Effector memory CD4-positive, alpha-beta T cell (primary cell): ENCODE measurements around the gene BEST1.
"Not testable (repeated sequence)": the region's sequence is repeated elsewhere in the genome, so short reads cannot be mapped to it uniquely, and the experiment has no call there.

Experiments used
- DNase-seq, 3 donors: peaks; one replicate each; pipeline ENCODE4 v3.0.0-alpha.2; 2020
- H3K27ac ChIP-seq: 2 replicates; pipeline ENCODE4 v1.7.0; 2013; ENCODE audit warnings: mild to moderate bottlenecking, low read length, moderate library complexity; ENCODE audit not compliant: insufficient read depth, poor library complexity, severe bottlenecking
- H3K27me3 ChIP-seq: replicated peaks from 2 replicates; pipeline ENCODE4 v1.7.0; 2013; ENCODE audit warnings: mild to moderate bottlenecking, low read length; ENCODE audit not compliant: insufficient read depth, control insufficient read depth, poor library complexity, severe bottlenecking
- H3K36me3 ChIP-seq: 2 replicates; pipeline ENCODE4 v1.7.0; 2013; ENCODE audit warnings: mild to moderate bottlenecking, low read length, moderate library complexity; ENCODE audit not compliant: control insufficient read depth, insufficient read depth
- H3K4me1 ChIP-seq: 2 replicates; pipeline ENCODE4 v1.7.0; 2013; ENCODE audit warnings: low read length, mild to moderate bottlenecking; ENCODE audit not compliant: control insufficient read depth, insufficient read depth, poor library complexity, severe bottlenecking
- H3K4me3 ChIP-seq: 2 replicates; pipeline ENCODE4 v1.7.0; 2013; ENCODE audit warnings: low read length, low read depth, mild to moderate bottlenecking; ENCODE audit not compliant: insufficient read depth, poor library complexity, severe bottlenecking
- H3K9me3 ChIP-seq: 2 replicates; pipeline ENCODE4 v1.7.0; 2013; ENCODE audit warnings: mild to moderate bottlenecking, low read length, moderate library complexity; ENCODE audit not compliant: control insufficient read depth

Gene BEST1

GRCh38 chr11:61946894-61947293, 3.3 kb upstream of the BEST1 start:
- Histone ChIP-seq H3K36me3 (no peaks in the 10 kb centered on the region), H3K4me1 (no peaks in the 10 kb centered on the region), H3K27ac (no peak overlapping the region), H3K4me3 (no peak overlapping the region), H3K9me3 (no peaks in the 10 kb centered on the region), H3K27me3 (no peaks in the 10 kb centered on the region)
- no peak for DNase-seq

DNA sequence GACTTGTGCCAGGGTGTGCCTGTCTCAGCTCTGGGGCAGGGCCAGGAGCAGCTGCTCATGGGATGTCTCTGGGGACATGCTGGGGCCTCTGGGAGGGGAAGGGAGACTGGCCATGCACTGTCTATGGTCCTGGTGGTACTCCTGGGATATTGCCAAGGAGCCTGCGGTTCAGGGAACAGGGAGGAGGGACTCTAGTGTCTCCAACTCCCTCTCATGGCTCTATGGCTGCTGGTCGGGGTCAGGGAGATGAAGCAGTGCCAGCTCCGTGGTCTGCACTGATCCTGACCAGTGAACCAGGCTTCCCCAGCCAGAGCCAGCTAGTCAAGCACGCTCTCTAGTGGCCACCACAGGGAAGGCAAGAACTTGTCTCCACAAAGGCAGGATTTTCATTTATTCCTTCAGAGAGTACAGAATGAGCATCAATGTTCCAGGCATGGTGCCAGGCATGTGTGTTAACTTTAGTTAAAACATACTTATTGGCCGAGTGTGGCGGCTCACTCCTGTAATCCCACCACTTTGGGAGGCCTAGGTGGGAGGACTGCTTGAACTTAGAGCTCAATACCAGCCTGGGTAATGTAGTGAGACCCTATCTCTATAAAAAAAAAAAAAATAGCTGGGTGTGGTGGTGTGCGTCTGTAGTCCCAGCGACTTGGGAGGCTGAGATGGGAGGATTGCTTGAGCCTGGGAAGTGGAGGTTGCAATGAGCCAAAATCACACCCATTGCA, 2.5 kb upstream of the BEST1 start:
- DNase-seq = peak in 1 of 3 donors; percentile 32
- Histone ChIP-seq H3K36me3 (no peaks in the 10 kb centered on the region), H3K4me1 (no peaks in the 10 kb centered on the region), H3K27me3 (no peaks in the 10 kb centered on the region), H3K9me3 (no peaks in the 10 kb centered on the region), H3K27ac (no peak overlapping the region), H3K4me3 (no peak overlapping the region)

- Histone ChIP-seq H3K4me1 (no peaks in the 10 kb centered on the region), H3K27me3 (no peaks in the 10 kb centered on the region), H3K4me3 (no peak overlapping the region), H3K9me3 (no peaks in the 10 kb centered on the region), H3K36me3 (no peaks in the 10 kb centered on the region), H3K27ac (no peak overlapping the region)
- DNase-seq = no peak
These were observed 1.6 kb upstream of the BEST1 start for GRCh38 chr11:61948505-61948904.

- no peaks in the 10 kb centered on the region for H3K27me3 ChIP-seq
These were observed 749 bp upstream of the BEST1 start for GRCh38 chr11:61949169-61950034.

DNA sequence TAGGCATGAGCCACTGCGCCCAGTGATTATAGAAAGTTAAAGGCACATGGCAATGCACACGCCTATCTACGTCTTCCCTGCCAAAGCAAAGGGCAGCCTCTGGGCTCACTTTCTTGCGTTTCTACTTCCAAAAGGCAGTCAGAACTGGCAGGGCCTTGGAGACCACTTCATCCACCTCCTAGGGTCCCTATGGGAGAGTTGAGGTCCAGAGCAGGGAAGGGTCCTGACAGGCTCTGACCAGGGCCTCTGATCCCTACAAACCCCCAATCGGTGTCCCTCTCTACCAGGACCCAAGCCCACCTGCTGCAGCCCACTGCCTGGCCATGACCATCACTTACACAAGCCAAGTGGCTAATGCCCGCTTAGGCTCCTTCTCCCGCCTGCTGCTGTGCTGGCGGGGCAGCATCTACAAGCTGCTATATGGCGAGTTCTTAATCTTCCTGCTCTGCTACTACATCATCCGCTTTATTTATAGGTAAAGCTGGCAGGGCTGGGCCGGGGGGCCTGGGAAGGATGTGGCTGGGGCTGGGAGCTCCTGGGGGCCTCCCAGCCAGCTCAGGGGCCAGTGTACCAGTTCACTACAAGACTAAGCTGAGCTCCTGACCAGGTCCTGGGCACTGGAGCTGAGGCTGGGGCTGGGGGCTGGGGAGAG, 1.5 kb downstream of the BEST1 start:
- peaks cover 9% of the 10 kb centered on the region for H3K4me1 ChIP-seq

More at GRCh38 chr11:61949169-61950034, 749 bp upstream of the BEST1 start:
- no peaks in the 10 kb centered on the region for H3K36me3 ChIP-seq
- no peak for DNase-seq
- no peak overlapping the region for H3K4me3 ChIP-seq
- no peak overlapping the region for H3K27ac ChIP-seq
- H3K9me3 ChIP-seq = no peaks in the 10 kb centered on the region
- H3K4me1 ChIP-seq = no peaks in the 10 kb centered on the region

GRCh38 chr11:61952882-61953281, 2.7 kb downstream of the BEST1 start:
- Histone ChIP-seq H3K4me1 (peaks cover 9% of the 10 kb centered on the region), H3K27ac (no peak overlapping the region)
- no peak for DNase-seq

More for the DNA sequence above, 1.5 kb downstream of the BEST1 start:
- H3K36me3 ChIP-seq = no peaks in the 10 kb centered on the region
- no peaks in the 10 kb centered on the region for H3K9me3 ChIP-seq
- H3K27ac ChIP-seq = no peak overlapping the region
- DNase-seq = no peak
- no peak overlapping the region for H3K4me3 ChIP-seq
- peaks cover 13% of the 10 kb centered on the region for H3K27me3 ChIP-seq

GRCh38 chr11:61953632-61954031, 3.5 kb downstream of the BEST1 start:
- H3K9me3 ChIP-seq, H3K36me3 ChIP-seq, H3K4me1 ChIP-seq, H3K27ac ChIP-seq, H3K4me3 ChIP-seq, DNase-seq: not testable (repeated sequence)
- H3K27me3 ChIP-seq = peaks cover 13% of the 10 kb centered on the region

More at GRCh38 chr11:61952882-61953281, 2.7 kb downstream of the BEST1 start:
- no peak overlapping the region for H3K4me3 ChIP-seq
- no peaks in the 10 kb centered on the region for H3K36me3 ChIP-seq
- no peaks in the 10 kb centered on the region for H3K9me3 ChIP-seq
- H3K27me3 ChIP-seq = peaks cover 13% of the 10 kb centered on the region

DNA sequence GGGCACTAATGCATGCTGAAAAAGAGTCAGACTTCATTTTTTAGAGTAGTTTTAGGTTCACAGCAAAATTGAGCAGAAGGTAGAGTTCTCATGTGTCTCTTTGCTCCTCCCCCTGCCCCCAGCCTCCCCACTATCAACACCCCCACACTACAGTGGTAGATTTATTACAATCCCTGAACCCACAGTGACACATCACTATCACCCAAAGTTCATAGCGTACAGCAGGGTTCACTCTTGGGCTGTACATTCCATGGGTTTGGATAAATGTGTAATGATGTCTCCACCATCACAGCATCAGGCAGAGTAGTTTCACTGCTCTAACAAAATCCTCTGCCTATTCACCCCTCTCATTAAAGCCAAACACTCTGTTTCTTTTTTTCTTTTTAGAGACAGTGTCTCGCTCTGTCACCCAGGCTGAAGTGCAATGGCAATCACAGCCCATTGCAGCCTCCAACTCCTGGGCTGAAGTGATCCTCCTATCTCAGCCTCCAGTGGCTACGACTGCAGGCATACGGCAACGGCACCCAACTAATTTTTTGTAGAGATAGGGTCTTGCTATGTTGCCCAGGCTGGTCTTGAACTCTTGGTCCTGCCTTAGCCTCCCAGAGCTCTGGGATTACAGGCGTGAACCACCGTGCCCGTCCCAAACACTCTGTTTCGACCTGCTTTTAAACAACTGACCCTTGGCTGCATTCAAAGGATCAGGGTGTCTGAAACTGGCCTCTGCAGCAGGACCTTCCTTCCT, 4.1 kb downstream of the BEST1 start:
- no peak overlapping the region for H3K4me3 ChIP-seq
- no peaks in the 10 kb centered on the region for H3K9me3 ChIP-seq
- H3K27ac ChIP-seq = no peak overlapping the region
- H3K4me1 ChIP-seq = peaks cover 9% of the 10 kb centered on the region
- DNase-seq = no peak
- no peaks in the 10 kb centered on the region for H3K36me3 ChIP-seq
- H3K27me3 ChIP-seq = peaks cover 13% of the 10 kb centered on the region

GRCh38 chr11:61954851-61955421, 4.8 kb downstream of the BEST1 start:
- Histone ChIP-seq H3K27ac (no peak overlapping the region), H3K9me3 (no peaks in the 10 kb centered on the region), H3K27me3 (peaks cover 13% of the 10 kb centered on the region), H3K4me3 (no peak overlapping the region), H3K4me1 (peaks cover 9% of the 10 kb centered on the region), H3K36me3 (no peaks in the 10 kb centered on the region)
- DNase-seq = no peak
